ENCODE measurements around the gene TUBA8.
A peak's percentile ranks its signal among the peaks of the same experiment; 100 is the strongest.
"Not testable (repeated sequence)": the region's sequence is repeated elsewhere in the genome, so short reads cannot be mapped to it uniquely, and the experiment has no call there.

The TUBA8 gene

GRCh38 chr22:18070556-18071306 is 39.9 kb upstream of the TUBA8 start:
- ChIA-PET POLR2A (no interaction called here), CTCF (interaction anchor here (1.2 to 10.8 kb wide), 3 partner anchors 42 to 280 kb away, joined by 3 to 249 read pairs (median 5); no protein-coding TSS in a partner anchor)
- TF ChIP-seq CTCF (IDR thresholded peaks at IDR 0.05; ENCODE audit: control extremely low read depth, extremely low read depth, low read depth, missing control alignments): peak; percentile 23
- no peak for DNase-seq (ENCODE audit: extremely low spot score)

- DNase-seq (ENCODE audit: extremely low spot score); POLR2A ChIA-PET: not testable (repeated sequence)
- CTCF ChIA-PET: interaction anchor here (0.9 to 10.8 kb wide), 7 partner anchors 8 to 281 kb away, joined by 3 to 249 read pairs (median 4); no protein-coding TSS in a partner anchor
Observed at GRCh38 chr22:18071307-18071967, 39.2 kb upstream of the TUBA8 start.

DNA sequence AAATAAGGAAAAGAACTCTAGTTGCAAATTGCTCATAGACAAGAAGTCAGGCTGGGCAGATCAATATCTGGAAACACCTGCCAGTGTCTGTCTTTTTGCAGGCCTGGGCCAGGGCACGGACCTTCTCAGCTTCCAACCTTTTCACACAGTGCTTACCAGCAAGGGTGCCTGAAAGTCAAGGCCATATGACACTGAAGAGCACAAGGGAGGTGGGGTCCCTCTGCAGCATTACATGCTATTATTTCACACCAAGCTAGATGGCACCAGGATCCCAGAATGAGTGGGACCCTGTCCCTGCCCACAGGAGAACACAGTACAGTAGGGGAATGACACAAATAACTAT is 38.7 kb upstream of the TUBA8 start:
- no peak for TF ChIP-seq CTCF (IDR thresholded peaks at IDR 0.05; ENCODE audit: control extremely low read depth, extremely low read depth, low read depth, missing control alignments)
- CTCF ChIA-PET: interaction anchor here (0.9 to 10.8 kb wide), 7 partner anchors 9 to 281 kb away, joined by 3 to 249 read pairs (median 4); no protein-coding TSS in a partner anchor
- DNase-seq (ENCODE audit: extremely low spot score): no peak
- POLR2A ChIA-PET: no interaction called here

DNA sequence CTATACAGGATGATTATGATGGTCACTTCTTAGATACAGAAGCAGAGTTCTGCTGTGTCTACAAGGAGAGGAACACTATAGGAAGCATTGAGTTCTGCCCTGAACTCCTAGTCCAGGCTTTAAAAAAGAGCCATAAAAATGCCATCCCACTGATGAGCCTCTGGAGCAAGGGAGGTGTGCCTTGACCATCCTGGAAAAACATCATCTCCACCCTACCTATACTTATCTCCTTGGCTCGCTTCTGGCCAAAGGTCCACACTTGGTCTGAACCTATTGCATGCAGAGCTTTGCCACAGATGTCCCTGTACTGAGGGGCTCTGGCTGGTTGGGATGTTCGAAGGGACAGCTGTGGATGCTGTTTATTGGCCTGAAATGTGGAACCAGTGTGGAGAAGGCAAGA is 37.1 kb upstream of the TUBA8 start:
- ChIA-PET CTCF (interaction anchor here (5.5 to 10.8 kb wide), 2 partner anchors 9 to 241 kb away, joined by 91 to 249 read pairs; no protein-coding TSS in a partner anchor), POLR2A (no interaction called here)
- no peak for DNase-seq (ENCODE audit: extremely low spot score)
- TF ChIP-seq CTCF (IDR thresholded peaks at IDR 0.05; ENCODE audit: control extremely low read depth, extremely low read depth, low read depth, missing control alignments): no peak

DNA sequence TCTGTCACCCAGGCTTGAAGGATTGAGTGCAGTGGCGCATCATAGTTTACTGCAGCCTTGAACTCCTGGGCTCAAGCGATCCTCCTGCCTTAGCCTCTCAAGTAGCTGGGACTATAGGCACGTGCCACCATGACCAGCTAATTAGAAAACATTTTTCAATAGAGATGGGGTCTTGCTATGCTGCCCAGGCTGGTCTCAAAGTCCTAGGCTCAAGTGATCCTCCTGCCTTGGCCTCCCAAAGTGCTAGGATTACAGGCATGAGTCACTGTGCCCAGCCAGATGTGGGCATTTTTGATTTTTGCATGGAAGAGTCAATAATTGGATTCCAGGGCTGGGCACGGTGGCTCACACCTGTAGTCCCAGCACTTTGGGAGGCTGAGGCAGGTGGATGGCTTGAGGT is 36.7 kb upstream of the TUBA8 start:
- DNase-seq (ENCODE audit: extremely low spot score); POLR2A ChIA-PET: not testable (repeated sequence)
- CTCF ChIA-PET: interaction anchor here (0.8 to 10.8 kb wide), 5 partner anchors 10 to 242 kb away, joined by 3 to 249 read pairs (median 59); no protein-coding TSS in a partner anchor

- POLR2A ChIA-PET: interaction anchor here (1.1 kb wide), 1 partner anchor 274 kb away, joined by 3 read pairs; no protein-coding TSS in a partner anchor
- CTCF ChIA-PET: interaction anchor here (0.6 to 10.8 kb wide), 77 partner anchors 11 to 522 kb away, joined by 3 to 249 read pairs (median 6); partner anchors contain the start of genes BCL2L13 and MICAL3
- no peak for DNase-seq (ENCODE audit: extremely low spot score)
- no peak for TF ChIP-seq CTCF (IDR thresholded peaks at IDR 0.05; ENCODE audit: control extremely low read depth, extremely low read depth, low read depth, missing control alignments)
Observed at GRCh38 chr22:18075101-18075719, 35.4 kb upstream of the TUBA8 start.

DNA sequence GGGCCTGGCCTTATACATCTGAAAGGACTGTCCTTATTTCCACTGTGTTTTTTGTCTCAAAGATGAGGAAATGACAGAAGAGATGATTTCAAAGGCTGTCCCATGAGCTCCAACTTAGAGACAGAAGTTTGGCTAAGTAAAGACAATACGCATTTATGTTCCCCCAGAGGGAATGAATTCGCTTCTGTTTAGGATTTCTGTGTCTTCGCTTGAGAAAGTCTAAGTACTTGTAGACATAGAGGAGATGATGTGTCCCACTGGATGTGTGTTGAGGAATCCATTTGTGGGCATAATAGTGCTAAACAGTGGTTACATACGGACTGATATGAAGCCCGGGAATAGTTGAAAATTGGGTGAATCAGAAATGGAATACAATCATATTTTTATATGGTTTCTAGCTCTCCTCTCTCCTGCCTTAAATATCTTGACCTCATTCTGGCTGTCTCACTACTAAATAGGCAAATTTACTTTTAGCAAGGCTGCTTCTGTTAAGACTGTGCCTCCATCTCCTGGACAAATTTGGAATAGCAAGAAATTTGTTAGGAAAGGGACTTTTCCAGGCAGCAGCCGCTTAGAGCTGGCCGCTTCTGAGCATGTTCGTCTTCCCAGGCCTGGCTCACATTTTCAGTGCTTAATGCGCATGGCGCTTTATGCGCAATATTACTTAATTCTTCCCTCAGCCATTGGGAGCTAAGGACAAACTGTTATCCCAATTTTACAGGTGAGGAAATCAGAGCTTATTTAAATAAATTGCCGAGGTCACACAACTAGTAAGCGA is 34.7 kb upstream of the TUBA8 start:
- DNase-seq (ENCODE audit: extremely low spot score): peak; percentile 61
- TF ChIP-seq CTCF (IDR thresholded peaks at IDR 0.05; ENCODE audit: control extremely low read depth, extremely low read depth, low read depth, missing control alignments): peak; percentile 62
- ChIA-PET CTCF (interaction anchor here (0.6 to 10.8 kb wide), 103 partner anchors 7 to 523 kb away, joined by 3 to 249 read pairs (median 5); partner anchors contain the start of genes BCL2L13, MICAL3, TUBA8 and USP18), POLR2A (interaction anchor here (1.1 kb wide), 1 partner anchor 275 kb away, joined by 3 read pairs; no protein-coding TSS in a partner anchor)

Data from GM10248 (cell line).